Neuron (in vitro differentiated cells): ENCODE results near the gene RYR1.
"Not testable (repeated sequence)": the region's sequence is repeated elsewhere in the genome, so short reads cannot be mapped to it uniquely, and the experiment has no call there.

Experiments
- H2AFZ ChIP-seq: one replicate; pipeline ENCODE4 v1.6.1; 2013; ENCODE audit warnings: low read depth, mild to moderate bottlenecking, inconsistent platforms, low read length, moderate library complexity
- H3K27me3 ChIP-seq: one replicate; pipeline ENCODE4 v1.6.1; 2013; ENCODE audit warnings: low read length; ENCODE audit not compliant: insufficient read depth
- H3K36me3 ChIP-seq: one replicate; pipeline ENCODE4 v1.6.1; 2013; ENCODE audit warnings: low read length; ENCODE audit not compliant: insufficient read depth
- H3K4me1 ChIP-seq: one replicate; pipeline ENCODE4 v1.6.1; 2013; ENCODE audit warnings: low read length; ENCODE audit not compliant: insufficient read depth
- H3K4me3 ChIP-seq: 2 replicates; pipeline ENCODE4 v1.5.1; 2013; ENCODE audit warnings: mild to moderate bottlenecking, low read length, moderate library complexity
- H3K9me3 ChIP-seq: one replicate; pipeline ENCODE4 v1.6.1; 2013; ENCODE audit warnings: low read length

The RYR1 gene

DNA sequence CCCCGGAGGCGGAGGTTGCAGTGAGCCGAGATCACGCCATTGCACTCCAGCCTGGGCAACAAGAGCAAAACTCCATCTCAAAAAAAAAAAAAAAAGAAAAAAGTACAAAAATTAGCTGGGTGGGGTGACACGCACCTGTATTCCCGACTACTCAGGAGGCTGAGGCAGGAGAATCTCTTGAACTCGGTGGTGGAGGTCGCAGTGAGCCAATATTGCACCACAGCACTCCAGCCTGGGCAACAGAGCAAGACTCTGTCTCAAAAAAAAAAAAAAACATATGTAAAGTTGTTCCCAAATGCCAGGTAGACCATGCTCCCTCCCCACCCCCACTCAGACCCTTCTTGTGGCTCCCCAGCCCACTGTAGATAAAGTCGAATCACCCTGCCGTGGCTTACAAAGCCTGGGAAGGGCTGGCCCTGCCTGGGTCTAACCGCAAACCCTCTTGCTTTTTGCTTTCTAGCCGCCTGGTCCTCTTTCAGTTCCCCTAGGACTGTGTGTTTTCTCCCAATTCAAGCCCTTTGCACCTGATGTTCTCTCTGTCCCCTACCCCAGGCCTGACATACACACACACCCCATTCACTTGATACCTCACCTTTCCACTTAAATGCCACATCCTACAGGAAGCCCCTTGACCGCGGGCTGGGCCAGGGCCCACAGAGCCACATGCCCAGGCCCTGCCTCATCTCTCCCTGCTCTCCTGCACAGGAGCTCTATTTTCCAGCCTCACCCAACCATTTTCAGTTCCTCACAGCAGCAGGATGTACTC lies 149.9 kb downstream of the RYR1 start:
- Histone ChIP-seq H3K4me1 (no peaks in the 10 kb centered on the region), H3K27me3 (no peaks in the 10 kb centered on the region), H3K4me3 (no peak overlapping the region), H3K36me3 (no peaks in the 10 kb centered on the region), H2AFZ (no peak overlapping the region), H3K9me3 (no peaks in the 10 kb centered on the region)

DNA sequence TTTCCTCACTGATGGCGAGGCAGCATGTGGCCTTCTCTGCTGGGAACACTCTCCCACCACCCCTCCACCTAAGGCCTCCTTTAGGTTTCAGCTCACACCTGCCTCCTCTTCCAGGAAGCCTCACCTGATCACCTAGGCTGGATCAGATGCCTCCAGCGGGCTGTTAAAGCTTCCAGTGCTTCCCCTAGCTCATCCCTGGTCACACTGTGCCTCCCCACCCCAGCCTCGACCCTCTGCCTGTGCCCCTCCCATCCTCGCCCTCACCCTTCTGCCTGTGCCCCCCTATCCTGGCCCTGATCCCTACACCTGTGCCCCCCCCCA lies 150.5 kb downstream of the RYR1 start:
- no peak overlapping the region for H3K4me3 ChIP-seq
- no peak overlapping the region for H2AFZ ChIP-seq
- no peaks in the 10 kb centered on the region for H3K9me3 ChIP-seq
- H3K4me1 ChIP-seq: no peaks in the 10 kb centered on the region
- no peaks in the 10 kb centered on the region for H3K27me3 ChIP-seq
- H3K36me3 ChIP-seq: no peaks in the 10 kb centered on the region

DNA sequence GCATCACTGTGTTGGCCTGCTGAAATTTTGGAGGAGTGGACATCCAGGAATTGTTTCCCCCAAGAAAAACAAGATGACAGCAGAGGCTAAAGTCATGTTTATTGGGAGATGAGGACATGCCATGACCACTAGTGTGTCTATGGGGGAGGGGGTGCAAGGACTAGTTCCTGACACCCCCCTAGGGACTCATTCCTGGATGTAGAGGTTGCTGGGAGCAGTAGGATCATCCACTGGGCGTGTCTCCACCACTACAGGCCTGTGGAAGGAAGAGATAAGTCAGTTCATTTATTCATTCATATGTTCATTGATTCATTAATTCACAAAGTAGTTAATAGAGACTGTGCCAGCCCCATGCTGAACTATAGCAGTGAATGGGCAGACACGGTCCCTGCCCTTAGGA lies 154.1 kb downstream of the RYR1 start:
- Histone ChIP-seq H3K27me3 (no peaks in the 10 kb centered on the region), H3K4me1 (no peaks in the 10 kb centered on the region), H3K4me3 (no peak overlapping the region), H3K9me3 (no peaks in the 10 kb centered on the region), H2AFZ (no peak overlapping the region), H3K36me3 (no peaks in the 10 kb centered on the region)

DNA sequence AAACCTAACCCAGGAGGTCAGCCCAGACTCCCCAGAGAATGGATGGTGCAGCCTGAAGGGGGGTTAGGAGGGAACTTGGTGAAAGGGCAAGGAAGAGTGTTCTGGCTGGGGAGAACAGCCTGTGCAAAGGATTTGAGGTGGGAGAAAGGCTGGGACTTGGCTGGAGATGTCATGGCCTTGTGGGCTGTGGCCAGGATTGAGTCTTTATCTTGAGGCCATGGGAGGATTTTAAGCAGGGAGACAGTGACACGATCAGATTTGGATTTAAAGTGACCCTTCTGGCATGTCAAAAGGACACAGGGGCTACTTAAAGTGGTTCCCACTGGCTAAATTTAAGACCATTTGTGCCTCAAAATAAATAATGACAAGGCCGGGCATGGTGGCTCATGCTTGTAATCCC lies 154.6 kb downstream of the RYR1 start:
- no peaks in the 10 kb centered on the region for H3K36me3 ChIP-seq
- H2AFZ ChIP-seq: no peak overlapping the region
- no peaks in the 10 kb centered on the region for H3K27me3 ChIP-seq
- H3K9me3 ChIP-seq: no peaks in the 10 kb centered on the region
- H3K4me1 ChIP-seq: no peaks in the 10 kb centered on the region
- H3K4me3 ChIP-seq: no peak overlapping the region

DNA sequence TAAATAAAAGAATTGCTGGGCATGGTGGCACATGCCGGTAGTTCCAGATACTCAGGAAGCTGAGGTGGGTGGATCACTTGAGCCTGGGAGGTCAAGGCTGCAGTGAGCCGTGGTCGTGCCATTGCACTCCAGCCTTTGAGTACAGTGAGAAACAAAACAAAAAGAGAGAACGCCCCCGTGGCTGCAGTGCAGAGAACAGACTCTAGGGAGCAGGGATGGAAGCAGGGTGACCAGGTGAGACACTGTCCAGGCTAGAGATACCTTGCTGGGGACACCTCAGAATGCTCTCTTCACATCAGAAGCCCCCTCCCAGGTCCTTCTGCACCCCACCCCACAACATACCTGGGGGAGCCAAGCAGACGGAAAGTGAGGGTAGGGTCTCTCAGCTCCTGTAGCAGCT lies 159.4 kb downstream of the RYR1 start:
- Histone ChIP-seq H3K9me3 (no peaks in the 10 kb centered on the region), H3K4me3 (no peak overlapping the region), H3K36me3 (no peaks in the 10 kb centered on the region), H2AFZ (no peak overlapping the region), H3K27me3 (peaks cover 5% of the 10 kb centered on the region), H3K4me1 (no peaks in the 10 kb centered on the region)

DNA sequence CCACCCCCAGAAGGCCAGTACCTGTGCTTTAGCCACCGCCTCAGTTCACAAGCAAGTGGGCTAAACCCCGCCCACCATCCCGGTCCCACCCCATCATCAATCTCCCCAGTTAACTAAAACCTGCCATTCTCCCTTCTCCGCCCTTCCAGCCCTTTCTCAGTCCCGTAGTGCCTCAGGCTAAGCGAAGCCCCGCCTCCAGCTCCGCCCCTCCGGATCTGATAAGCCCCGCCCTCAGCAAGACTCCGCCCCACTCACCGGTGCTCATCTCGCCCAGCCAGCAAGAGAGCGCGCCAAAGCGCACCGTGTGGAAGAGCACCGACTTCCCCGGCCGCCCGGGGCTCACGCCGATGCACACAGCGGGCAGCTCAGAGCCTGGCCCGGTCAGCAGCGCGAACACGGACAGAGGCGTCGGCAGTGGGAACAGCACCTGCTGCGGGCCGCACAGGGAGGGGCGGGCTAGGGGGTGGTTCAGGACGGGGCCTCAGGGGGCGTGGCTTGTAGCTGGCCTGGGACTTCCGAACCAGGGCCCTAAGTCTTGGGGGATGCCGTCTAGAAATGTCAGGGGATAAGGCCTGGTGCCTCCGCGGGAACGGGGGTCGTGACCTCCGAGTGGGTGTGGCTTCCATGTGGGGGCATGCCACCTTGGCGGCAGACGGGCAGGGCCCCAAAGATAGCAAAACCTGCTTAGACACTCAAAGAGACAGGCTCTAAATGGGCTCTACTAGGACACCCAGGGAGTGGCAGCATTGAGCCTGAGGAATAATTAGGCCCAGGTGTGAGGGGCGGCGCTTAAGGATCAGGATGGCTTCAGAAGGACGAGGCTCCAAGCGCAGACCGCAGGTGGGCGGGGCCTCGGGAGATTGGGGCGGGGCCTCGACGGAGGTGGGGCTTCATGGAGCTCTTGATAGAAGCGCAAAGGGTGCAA lies 162.8 kb downstream of the RYR1 start:
- H3K27me3 ChIP-seq: peaks cover 5% of the 10 kb centered on the region
- no peaks in the 10 kb centered on the region for H3K9me3 ChIP-seq
- no peaks in the 10 kb centered on the region for H3K36me3 ChIP-seq
- H3K4me3 ChIP-seq: no peak overlapping the region
- peak overlapping the region; percentile 38 for H2AFZ ChIP-seq
- no peaks in the 10 kb centered on the region for H3K4me1 ChIP-seq

DNA sequence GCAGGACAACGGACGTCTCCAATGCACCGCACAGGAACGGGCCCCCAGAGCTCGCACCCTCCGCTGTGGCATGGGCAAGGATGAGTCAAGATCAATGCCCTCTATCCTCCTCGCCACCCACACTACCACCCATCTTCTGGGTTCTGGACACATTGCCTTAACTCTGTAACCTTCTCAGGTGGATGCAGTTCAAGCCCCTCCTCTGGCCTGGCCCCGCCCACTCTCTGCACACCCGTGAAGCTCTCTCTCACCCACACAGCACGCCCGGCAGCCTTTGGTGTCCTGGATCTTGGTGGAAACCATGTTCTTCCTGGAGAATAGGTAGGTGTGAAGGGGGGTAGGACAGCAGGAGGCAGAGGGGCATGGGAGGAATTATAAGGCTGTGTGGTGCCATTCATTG lies 163.6 kb downstream of the RYR1 start:
- Histone ChIP-seq H3K36me3 (no peaks in the 10 kb centered on the region), H3K4me1 (no peaks in the 10 kb centered on the region), H3K9me3 (no peaks in the 10 kb centered on the region), H2AFZ (no peak overlapping the region), H3K27me3 (peaks cover 5% of the 10 kb centered on the region), H3K4me3 (no peak overlapping the region)

DNA sequence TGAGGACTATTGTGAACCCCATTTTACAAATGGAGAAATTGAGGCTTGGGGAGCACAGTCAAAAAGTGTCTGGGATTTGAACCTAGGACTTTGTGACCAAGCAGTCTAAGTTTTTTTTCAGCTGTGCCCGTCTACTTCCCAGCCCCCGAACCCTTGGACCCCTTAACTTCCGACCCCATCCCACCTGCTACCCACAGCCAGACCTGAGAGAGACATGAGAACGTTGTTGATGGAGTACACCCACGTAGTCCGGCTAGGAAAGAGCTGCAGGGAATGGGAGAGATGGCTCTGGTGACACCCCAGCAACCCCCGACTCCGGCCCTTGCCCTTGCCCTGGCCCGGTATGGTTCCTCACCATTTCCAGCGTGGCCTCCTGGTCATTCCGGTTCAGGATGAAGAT lies 166.2 kb downstream of the RYR1 start:
- H3K4me3 ChIP-seq: no peak overlapping the region
- H3K9me3 ChIP-seq: no peaks in the 10 kb centered on the region
- H3K27me3 ChIP-seq: peaks cover 5% of the 10 kb centered on the region
- no peaks in the 10 kb centered on the region for H3K36me3 ChIP-seq
- no peaks in the 10 kb centered on the region for H3K4me1 ChIP-seq
- no peak overlapping the region for H2AFZ ChIP-seq

DNA sequence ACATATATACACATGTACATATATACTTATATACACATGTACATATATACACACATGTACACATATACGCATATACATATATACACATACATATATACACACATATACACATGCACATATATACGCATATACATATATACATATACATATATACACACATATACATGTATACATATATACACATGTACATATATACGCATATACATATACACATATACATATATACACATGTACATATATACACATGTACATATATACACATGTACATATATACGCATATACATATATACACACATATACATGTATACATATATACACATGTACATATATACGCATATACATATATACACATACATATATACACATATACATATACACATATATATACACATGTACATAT lies 169.4 kb downstream of the RYR1 start:
- H3K9me3 ChIP-seq, H2AFZ ChIP-seq, H3K4me1 ChIP-seq, H3K36me3 ChIP-seq, H3K27me3 ChIP-seq, H3K4me3 ChIP-seq: not testable (repeated sequence)

DNA sequence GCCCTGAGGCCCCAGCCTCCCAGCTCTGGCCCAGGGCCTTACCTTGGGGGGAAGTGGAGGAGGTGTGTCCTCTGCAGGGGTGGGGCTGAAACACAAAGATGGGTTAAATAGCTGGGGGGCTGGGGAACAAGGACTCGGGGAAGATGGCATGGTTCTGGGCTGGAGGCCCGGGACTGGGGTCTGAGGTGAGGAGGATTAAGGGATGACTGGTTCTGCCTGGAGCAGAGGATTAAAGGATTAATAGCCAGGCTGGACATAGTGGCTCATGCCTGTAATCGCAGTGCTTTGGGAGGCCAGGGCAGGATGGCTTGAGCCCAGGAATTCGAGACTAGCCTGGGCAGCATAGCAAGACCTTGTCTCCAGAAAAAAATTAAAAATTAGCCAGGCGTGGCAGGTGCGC lies 172.6 kb downstream of the RYR1 start:
- H3K4me1 ChIP-seq: no peaks in the 10 kb centered on the region
- H3K4me3 ChIP-seq: no peak overlapping the region
- H3K9me3 ChIP-seq: no peaks in the 10 kb centered on the region
- H2AFZ ChIP-seq: no peak overlapping the region
- H3K27me3 ChIP-seq: no peaks in the 10 kb centered on the region
- no peaks in the 10 kb centered on the region for H3K36me3 ChIP-seq

DNA sequence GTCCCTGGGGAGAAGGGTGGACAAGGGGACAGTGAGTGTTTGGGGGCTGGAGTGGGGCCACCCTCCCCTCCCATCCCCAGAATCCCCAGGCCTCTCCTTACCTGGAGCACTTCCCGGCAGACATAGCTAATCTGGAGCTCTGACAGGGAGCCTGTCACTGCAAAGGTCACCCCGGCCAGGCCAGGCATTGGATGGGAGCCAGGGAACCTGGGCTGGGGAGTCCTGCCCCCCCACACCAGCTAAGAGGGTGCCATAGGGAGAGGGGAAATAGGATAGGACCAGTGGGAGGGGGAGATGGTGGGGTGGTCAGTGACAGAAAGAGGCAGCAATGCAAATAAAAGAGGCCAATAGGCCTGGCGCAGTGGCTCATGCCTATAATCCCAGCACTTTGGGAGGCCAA lies 180.8 kb downstream of the RYR1 start:
- Histone ChIP-seq H3K4me1 (peaks cover 7% of the 10 kb centered on the region), H2AFZ (no peak overlapping the region), H3K4me3 (no peak overlapping the region), H3K27me3 (no peaks in the 10 kb centered on the region), H3K9me3 (no peaks in the 10 kb centered on the region), H3K36me3 (no peaks in the 10 kb centered on the region)

DNA sequence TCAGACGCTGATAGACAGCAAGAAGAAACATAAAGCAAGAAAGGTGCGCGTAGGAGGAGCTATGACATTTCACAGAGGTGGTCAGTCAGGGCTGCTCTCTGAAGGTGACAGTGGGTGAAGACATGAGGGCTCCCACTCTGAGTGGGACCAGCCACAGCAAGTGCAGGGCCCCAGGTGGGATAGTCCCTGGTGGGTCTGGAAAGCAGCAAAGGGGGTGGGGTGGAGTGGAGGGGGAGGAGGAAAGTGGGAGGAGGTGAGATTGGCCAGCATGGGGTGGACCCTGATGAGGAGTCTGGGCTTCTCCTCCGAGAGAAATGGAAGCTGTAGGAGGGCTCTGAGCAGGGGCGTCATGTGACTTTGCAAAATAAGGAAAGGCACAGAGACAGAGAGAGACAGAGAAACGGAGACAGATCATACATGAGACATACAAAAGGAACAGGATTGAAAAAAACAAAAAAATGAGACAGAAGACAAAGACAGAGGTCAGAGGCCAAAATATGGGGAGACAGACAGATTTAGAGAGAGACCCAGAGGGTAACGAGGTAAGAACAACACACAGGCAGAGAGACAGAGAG lies 181.6 kb downstream of the RYR1 start:
- Histone ChIP-seq H3K4me3 (no peak overlapping the region), H3K36me3 (peaks cover under 1% of the 10 kb centered on the region), H3K27me3 (no peaks in the 10 kb centered on the region), H3K9me3 (no peaks in the 10 kb centered on the region), H2AFZ (no peak overlapping the region), H3K4me1 (peaks cover 13% of the 10 kb centered on the region)

DNA sequence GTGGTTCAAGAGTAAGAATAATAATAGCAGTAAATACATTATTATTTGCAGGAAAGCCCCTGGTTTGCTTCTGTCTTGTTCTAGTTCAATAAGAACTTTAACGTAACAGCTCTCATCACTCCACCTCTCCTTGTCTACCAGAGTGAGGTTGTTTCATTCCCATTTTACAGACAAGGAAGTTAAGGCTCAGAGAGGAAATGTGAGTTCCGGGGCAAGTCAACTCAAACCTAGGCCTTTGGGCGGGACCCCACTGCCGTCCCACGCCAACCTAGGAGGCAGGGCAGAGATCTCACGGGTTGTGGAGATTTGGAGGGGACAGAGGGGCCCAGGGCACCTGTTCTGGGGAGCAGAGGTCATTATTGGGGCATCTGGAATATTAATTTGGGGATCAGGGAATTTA lies 182.8 kb downstream of the RYR1 start:
- H3K27me3 ChIP-seq: no peaks in the 10 kb centered on the region
- peaks cover 13% of the 10 kb centered on the region for H3K4me1 ChIP-seq
- H2AFZ ChIP-seq: no peak overlapping the region
- H3K36me3 ChIP-seq: peaks cover 6% of the 10 kb centered on the region
- no peak overlapping the region for H3K4me3 ChIP-seq
- no peaks in the 10 kb centered on the region for H3K9me3 ChIP-seq
